ENCODE data around the gene NDUFAF7. TPM values are rescaled to one million over a fixed set of nuclear protein-coding genes. Genes with fewer than 3 reads are reported as not detected.

Gene NDUFAF7
- total RNA-seq, 1 donor, result 11.1 TPM

DNA sequence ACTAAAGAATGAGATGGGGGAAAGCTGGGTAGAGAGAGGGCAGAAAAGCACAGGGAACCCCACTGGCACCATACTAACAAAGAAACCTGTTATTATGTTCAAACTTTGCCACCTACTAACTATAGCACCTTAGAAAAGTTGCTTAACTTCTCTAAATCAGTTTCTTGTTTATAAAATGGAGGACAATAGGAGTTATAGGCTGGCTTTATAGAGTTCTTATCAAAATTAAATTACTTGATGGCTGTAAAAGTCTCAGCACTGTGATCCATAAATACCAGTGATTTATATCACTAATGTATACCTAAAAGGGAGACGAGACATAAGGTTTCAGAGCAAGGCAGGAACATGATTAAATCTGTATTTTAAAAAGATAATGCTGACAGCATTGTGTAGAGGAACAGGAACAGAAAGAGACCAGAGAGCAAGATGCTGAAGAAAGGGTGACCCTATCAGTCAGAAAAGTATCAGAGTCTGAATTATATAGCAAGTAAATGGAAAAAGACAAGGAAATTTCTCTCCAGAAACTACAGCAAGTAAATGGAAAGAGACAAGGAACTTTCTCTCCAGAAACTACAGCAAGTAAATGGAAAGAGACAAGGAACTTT lies 64.1 kb downstream of the NDUFAF7 start:
- H3K4me3 ChIP-seq (ENCODE audit: low read depth, low read length), result no peak overlapping the region
- TF ChIP-seq CTCF (IDR thresholded peaks at IDR 0.05; ENCODE audit: insufficient read depth, low read length), result no peak
- no peak for DNase-seq (ENCODE audit: low read depth)

GRCh38 chr2:37297632-37298031 lies 66.2 kb downstream of the NDUFAF7 start:
- no peak for DNase-seq (ENCODE audit: low read depth)
- no peak overlapping the region for H3K4me3 ChIP-seq (ENCODE audit: low read depth, low read length)
- no peak for TF ChIP-seq CTCF (IDR thresholded peaks at IDR 0.05; ENCODE audit: insufficient read depth, low read length)

Other genes with a start within 250 kb of the NDUFAF7 start
- gene HEATR5B, start 147.3 kb upstream of the NDUFAF7 start, total RNA-seq (ENCODE audit: low replicate concordance), result 20.6 and 21.1 TPM in 2 replicates
- gene GPATCH11, start 147.1 kb upstream of the NDUFAF7 start, total RNA-seq (ENCODE audit: low replicate concordance), result 8.5 and 14.0 TPM in 2 replicates
- 38.8 and 53.8 TPM in 2 replicates for gene EIF2AK2, start 74.7 kb upstream of the NDUFAF7 start, total RNA-seq (ENCODE audit: low replicate concordance)
- not detected in 2 replicates for gene SULT6B1, start 43.0 kb upstream of the NDUFAF7 start, total RNA-seq (ENCODE audit: low replicate concordance)
- gene CEBPZOS, start 35.2 kb upstream of the NDUFAF7 start, total RNA-seq (ENCODE audit: low replicate concordance), result 17.7 and 27.6 TPM in 2 replicates
- gene CEBPZ, start 62 bp upstream of the NDUFAF7 start, total RNA-seq (ENCODE audit: low replicate concordance), result 64.3 and 104 TPM in 2 replicates
- gene PRKD3, start 93.2 kb downstream of the NDUFAF7 start, total RNA-seq (ENCODE audit: low replicate concordance), result 55.8 and 77.9 TPM in 2 replicates
- 1.7 and 8.3 TPM in 2 replicates for gene QPCT, start 113.0 kb downstream of the NDUFAF7 start, total RNA-seq (ENCODE audit: low replicate concordance)

Measured in fibroblast of the aortic adventitia (primary cell).